HuH-7.5 (cell line): ENCODE measurements around the gene ADCY10.
"Not testable (repeated sequence)": the region's sequence is repeated elsewhere in the genome, so short reads cannot be mapped to it uniquely, and the experiment has no call there.

ENCODE experiments used
- DNase-seq: peaks from one replicate; pipeline ENCODE4 v3.0.0; 2011; ENCODE audit warnings: low spot score

The ADCY10 gene, protein sequence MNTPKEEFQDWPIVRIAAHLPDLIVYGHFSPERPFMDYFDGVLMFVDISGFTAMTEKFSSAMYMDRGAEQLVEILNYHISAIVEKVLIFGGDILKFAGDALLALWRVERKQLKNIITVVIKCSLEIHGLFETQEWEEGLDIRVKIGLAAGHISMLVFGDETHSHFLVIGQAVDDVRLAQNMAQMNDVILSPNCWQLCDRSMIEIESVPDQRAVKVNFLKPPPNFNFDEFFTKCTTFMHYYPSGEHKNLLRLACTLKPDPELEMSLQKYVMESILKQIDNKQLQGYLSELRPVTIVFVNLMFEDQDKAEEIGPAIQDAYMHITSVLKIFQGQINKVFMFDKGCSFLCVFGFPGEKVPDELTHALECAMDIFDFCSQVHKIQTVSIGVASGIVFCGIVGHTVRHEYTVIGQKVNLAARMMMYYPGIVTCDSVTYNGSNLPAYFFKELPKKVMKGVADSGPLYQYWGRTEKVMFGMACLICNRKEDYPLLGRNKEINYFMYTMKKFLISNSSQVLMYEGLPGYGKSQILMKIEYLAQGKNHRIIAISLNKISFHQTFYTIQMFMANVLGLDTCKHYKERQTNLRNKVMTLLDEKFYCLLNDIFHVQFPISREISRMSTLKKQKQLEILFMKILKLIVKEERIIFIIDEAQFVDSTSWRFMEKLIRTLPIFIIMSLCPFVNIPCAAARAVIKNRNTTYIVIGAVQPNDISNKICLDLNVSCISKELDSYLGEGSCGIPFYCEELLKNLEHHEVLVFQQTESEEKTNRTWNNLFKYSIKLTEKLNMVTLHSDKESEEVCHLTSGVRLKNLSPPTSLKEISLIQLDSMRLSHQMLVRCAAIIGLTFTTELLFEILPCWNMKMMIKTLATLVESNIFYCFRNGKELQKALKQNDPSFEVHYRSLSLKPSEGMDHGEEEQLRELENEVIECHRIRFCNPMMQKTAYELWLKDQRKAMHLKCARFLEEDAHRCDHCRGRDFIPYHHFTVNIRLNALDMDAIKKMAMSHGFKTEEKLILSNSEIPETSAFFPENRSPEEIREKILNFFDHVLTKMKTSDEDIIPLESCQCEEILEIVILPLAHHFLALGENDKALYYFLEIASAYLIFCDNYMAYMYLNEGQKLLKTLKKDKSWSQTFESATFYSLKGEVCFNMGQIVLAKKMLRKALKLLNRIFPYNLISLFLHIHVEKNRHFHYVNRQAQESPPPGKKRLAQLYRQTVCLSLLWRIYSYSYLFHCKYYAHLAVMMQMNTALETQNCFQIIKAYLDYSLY (N-terminal part only)

DNA sequence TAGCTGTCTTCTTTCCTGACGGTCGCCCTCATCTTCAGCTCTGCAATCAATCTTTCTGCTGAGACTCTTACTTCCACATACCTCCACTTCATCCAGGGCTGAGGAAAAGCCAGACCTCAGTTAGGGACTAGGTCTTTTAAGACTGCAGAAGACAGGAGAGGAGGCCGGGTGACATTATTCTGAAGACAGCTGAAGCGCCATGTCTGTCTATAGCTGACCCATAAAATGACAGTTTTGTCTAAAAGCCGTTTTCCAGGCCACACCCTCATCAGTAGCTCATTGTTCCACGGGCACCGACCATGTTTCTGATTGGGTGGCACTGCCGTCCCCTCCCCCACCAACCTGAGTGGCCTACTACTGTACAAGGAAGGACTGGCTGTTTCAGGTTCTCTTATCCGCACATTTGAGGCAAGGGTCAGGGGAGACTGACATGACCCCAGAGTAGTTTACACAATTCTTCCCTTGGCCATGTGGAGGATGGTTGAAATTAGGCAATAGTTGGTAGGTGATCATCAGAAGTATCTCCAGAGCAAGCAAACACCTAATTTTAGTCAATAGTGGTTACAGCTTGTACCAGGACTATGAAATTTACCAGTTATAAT lies at the start of gene ADCY10:
ADCY10 (minus strand) TSS at position 240 of the 602 bp plus-strand sequence. CDS start 8,994 bp downstream, outside the sequence.
- DNase-seq: no peak

DNA sequence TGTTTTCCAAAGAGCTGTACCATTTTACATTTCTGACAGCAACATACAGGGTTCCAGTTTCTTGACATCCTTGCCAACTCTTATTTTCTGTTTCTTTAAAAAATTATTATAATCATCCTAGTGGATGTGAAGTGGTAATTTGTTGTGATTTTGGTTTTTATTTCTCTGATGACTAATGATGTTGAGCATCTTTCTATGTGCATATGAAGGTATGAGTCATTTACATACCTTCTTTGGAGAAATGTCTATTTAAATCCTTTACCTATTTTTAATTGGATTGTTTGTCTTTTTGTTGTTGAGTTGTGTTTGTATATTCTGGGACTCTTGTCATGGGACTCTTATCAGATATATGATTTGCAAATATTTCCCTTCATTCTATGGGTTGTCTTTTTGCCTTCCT lies 43.8 kb upstream of the ADCY10 start:
- no peak for DNase-seq

DNA sequence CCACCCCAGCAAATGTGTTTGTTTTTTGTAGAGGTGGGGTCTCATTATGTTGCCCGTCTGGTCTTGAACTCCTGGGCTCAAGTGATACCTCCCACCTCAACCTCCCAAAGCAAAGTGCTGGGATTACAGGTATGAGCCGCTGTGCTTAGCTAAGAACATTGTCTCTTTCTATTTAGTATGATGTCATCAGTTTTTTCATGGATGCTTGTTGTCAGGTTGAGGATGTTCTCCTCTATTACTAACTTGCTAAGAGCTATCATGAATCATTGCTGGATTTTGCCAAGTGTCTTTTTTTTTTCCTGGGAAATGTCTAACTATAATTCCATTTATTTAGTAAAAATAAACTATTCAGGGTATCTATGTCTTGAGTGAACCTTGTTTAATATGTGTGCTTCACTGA lies 42.0 kb upstream of the ADCY10 start:
- no peak for DNase-seq

DNA sequence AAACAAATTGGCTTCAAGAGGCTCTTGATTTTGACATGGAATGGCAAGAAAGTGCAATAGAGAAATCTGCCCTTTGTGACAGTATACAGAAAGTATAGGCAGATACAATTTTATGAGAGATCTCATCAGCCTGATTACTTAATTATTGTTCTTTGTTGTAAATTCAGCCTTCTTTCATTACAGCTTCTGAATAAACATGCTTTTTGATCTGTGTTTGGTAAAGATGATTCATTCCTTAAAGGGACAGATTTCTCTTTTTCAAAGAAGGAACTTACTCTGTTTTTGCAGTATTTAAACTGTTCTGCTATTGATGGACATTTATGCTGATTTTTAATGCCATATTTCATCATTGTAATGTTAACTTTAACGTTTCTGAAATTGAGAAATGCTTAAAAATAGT lies 36.6 kb upstream of the ADCY10 start:
- DNase-seq: no peak

DNA sequence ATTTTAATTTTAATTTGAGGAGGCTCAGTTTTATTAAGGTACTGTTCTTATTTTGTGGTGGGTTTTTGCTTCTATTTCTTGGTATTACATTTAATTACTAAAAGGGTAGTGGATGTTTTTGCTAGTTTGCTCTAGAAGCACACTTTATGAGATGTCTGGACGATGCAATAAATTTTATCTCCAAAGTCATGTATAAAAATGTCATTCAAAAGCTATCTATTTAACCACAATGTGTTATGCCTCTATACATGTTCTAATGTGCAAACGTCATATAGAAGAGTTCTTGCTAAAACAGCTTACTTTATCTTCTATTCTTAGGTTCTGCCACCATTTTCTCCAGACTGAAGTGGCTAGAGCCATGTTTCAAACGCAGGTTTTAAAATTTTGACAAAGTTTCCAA lies 35.9 kb upstream of the ADCY10 start:
- no peak for DNase-seq

DNA sequence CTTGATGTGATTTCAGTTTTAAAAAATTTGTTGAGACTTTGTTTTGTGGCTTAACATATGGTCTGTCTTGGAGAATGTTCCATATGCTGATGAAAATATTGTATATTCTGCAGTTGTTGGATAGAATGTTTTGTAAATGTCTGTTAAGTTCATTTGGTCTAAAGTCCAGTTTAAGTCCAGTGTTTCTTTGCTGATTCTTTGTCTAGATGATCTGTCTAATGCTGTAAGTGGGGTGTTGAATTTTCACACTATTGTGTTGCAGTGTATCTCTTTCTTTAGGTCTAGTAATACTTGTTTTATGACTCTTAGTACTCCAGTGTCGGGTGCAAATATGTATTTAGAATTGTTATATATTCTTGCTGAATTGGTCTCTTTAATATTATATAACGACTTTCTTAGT lies 33.8 kb upstream of the ADCY10 start:
- no peak for DNase-seq

DNA sequence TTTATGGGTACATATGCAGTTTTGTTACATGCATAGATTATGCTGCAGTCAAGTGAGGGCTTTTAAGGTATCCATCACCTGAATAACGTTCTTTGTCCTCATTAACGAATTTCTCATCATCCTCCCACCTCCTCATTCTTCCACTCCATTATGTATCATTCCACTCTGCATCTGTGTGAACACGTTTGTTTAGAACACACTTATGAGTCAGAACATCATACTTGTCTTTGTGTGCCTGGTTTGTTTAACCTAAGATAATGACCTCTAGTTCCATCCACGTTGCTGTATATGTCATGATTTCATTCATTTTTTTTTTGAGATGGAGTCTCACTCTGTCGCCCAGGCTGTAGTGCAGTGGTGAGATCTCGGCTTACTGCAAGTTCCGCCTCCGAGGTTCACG lies 29.6 kb upstream of the ADCY10 start:
- no peak for DNase-seq

DNA sequence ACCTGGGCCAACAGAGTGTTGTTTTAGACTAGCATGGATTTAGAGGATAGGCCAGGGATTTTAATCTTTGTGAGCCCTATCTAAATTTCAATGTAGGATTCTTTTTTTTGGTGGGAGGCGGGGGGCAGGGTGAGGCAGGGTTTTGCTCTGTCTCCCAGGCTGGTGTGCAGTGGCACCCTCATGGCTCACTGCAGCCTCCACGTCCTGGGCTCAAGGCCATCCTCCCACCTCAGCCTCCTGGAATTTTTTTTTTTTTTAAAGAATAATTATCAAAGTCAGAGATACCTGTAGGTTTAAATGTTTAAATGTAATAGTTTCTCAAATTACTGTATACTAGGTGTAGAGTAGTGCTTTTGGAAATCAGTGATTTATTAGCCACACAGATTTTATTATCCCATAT lies 26.3 kb upstream of the ADCY10 start:
- DNase-seq: no peak

DNA sequence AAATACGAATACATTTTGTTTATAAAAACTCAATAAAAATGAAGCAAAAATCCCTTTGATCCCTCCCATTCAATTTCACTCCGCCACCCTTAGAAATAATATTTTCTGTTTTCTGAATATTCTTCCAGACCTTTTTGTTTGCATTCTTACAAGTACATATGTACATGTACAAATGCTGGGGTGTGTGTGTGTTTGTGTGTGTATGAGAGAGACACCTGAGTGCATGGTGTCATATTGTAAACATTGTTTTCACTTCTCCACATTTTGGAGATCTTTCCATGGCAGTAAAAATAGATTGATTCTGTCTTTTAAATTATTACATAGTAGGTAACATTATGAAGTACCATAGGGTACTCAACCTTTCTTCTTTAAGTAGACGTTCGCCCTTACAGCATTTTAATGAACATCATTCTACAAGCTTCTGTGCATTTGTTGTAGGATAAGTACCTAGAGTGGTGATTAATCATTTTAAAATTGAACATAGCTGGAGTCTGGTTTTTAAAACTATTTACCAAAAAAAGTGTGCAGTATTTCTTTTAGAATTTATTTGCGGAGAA lies 24.2 kb upstream of the ADCY10 start:
- DNase-seq: no peak

DNA sequence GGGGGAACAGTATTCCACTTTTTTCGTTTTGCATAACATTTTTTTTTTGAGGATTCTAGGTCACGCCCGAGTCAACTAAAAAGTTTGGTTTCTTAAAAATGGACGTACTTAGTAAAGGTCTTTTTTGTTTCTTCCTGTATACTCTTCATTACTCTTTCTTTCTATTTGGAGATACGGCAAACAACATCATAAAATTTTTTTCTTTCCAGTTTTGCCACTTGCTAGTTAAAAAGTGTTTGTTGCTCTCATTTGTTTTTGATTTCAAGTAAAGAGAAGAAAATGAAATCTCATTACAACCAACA lies 23.7 kb upstream of the ADCY10 start:
- no peak for DNase-seq

DNA sequence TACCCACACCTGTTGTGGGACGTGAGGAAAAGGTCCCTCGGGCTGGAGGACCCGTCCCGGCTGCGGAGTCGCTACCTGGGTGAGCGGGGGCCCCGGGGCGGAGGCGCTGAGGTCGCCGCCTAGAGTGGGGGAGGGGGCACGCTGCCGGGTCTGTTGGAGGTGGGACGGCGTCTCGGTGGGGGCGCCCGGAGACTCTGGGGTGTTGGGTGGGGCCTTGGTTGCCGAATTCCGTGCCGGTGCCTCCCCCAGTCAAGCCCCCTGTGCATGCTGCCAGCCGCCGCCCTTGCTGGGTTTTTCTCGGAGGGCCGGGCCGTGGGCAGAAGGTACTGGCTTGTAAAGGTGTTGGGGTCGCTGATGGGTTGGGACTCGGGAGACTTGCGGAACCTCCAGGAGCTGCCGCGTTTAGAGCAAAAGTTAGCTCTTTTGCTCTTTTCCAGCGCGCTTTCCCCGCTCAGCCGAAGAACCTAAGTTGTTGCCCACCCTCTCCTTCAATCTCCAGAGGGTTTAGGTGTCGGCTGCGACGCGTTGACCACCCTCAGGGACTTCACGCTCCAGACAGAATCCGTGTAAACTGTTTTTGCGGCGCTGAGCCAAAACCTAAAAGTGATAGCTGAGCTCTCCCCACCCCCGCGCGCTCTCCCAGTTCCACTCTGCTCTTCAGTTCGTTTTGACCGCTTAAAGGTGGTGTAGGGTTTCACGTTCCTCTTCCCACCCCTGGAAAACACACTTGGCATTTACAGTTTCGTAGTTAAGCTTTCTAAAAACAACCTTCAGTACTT lies 23.2 kb upstream of the ADCY10 start, which contains the start of gene MPC2:
MPC2 (minus strand) TSS at position 143 of the 779 bp plus-strand sequence. CDS start 1,231 bp downstream, outside the sequence.
- DNase-seq: peak; percentile 65

DNA sequence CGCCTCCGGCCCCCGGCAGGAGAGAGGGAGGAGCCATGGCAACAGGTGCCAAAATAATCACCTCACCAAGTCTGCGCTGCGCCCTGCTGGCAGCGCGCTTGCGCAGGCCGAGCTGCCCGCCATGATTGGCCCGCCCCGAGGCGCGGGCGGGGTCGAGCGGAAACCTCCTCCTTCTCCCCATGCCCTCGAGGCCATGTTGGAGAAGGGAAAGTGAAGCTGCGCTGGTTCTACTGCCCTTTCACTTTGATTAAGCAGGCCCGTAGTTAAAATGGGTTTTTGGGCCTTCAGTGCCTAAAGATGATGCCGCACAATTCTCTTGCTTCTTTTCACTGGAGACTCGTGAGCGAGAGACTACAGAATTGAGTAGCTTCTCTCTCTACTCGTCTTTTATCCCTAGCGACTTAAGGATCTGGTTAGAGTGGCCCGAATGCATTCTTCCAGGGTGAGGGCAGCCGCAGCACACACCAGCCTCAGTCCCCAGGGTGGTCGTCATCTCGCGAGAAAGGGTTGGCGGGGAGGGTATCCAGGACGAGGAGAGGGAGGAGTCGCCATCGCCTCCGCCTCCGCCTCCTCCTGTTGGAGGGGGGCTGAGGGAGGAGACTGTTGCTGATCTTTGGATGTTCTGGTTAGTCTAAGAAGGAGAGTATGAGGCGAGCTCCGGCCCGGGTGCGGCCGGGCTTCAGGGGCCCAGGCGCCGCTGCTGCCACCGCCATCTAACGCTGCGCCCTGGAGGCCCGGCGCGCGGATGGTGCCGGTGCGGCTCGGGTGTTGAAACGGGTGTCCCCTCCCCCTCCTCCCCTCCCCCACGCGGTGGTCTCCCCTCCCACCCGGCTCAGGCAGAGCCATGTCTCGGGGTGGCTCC lies 22.4 kb upstream of the ADCY10 start, which contains the start of gene DCAF6:
DCAF6 (plus strand) TSS at position 616 of the 862 bp plus-strand sequence; CDS start at position 845, 229 bp downstream.
- peak; percentile 91 for DNase-seq

DNA sequence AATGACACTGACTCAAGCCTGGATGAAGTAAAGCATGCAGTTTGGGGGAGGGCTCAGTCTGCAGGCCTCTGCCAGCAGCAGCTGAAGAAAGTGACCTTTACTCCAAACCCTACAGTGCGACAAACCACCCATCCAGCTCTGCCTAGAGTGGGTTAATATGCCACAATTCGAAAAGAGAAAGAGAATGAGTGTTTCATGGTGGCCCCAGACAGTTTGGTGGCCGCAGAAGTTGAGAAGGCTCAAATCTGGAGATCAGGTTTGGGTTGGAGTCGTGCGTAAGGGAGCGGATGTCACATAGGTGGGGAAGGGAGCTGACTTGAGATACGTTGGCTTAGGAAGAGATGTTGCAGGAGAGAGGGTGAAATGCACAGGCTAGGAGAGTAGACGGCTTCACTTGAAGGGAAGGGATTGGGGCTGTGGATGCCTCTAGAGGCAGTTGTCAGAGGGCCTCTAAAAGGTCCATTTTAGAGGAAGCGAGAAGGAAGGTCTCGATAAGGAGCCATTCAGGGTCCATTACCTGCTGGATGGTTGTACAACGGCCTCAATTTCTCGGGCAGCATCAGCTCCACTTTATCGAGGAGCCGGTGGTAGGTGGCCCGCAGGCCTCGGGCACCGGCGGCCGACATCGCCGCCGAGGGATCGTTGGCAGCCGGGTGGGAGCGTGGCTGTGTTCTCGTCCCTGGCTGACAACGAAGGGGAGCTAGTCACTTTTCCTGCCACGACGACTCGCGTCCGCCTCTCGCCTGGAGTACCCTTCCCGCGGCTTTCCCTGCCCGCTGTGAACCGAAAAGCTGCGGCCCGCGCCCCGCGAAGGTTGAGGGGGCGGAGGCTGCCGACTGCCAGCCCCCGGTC lies 21.5 kb upstream of the ADCY10 start:
- DNase-seq: peak; percentile 37

DNA sequence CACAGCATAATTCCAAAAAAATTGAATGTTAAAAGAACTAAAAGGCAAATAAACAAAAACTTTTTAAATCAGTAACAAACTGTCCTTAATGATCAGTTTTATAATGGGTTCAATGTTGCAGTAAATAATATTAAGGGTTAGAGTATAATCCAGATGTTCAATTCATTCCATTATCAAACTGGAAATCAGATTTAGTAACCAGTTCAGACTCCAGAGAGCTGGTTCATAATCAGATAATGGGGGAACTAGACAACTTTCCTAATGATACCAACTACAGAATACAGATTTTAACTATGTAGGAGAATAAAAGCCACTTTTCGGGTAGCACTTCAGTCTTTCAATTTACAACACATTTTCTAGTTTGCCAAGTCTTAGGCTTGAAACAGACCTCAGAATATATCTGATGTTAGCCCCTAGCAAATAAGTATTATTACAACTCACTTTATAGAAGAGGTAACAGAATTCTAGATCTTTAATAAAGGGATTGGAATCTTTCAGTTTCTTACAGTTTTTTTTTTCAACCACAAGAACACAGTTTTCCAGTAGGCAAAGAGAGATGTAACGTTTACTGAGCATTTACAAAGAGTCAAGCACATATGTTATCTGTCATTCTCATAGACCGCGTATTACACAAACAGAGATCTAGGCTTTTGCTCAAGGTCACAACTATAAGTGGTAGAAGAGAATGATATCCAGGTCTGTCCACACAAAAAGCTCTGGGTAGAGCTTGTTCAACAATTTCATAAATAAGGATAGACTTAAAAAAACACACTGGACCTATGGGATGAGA lies 20.7 kb upstream of the ADCY10 start:
- DNase-seq: no peak

DNA sequence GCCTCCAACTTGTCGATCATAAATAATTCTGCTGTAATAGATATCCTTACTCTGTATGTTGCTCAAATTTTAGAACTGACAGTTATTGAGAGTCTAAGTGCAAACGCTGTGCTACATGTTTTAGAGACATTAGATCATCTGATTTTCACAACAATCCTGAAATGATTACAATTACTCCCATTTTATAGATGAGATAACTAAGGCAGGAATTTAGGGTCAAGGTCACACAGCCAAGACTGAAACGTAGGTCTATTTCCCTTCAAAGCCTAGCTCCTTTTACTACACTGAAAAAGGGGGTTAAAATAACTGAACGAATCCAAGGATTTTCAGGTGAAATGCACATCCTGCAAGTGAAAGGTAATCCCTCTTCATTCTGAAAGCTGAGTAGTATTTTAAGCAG lies 19.9 kb upstream of the ADCY10 start:
- no peak for DNase-seq

DNA sequence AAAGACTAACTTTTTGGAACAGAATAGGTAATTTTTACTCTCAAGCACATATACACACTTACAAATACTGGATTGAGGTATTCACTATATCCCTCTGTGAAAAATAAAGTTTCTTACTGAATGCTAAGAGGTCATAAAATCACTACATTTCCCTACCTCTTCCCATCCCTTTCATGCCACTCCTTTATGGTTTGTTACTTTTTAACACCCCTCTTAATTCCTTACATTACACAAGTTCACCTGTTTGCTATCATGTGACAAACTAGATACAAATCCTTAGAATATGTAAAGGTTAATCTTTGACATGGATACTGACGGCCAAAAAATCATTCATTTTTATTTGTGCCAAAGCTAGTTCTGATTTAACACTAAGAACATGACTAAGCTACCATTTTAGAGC lies 15.8 kb upstream of the ADCY10 start:
- DNase-seq: no peak

DNA sequence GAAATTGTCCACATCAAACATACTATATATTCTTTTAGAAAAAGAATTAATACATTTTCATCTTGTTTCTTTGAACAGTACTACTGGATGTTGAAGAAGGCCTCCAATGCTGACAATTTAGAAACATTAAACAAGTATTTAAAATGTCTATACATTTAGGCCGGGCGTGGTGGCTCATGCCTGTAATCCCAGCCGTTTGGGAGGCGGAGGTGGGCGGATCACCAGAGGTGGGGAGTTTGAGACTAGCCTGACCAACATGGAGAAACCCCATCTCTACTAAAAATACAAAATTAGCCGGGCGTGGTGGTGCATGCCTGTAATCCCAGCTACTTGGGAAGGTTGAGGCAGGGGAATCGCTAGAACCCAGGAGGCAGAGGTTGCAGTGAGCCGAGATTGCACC lies 15.0 kb upstream of the ADCY10 start:
- DNase-seq: not testable (repeated sequence)

DNA sequence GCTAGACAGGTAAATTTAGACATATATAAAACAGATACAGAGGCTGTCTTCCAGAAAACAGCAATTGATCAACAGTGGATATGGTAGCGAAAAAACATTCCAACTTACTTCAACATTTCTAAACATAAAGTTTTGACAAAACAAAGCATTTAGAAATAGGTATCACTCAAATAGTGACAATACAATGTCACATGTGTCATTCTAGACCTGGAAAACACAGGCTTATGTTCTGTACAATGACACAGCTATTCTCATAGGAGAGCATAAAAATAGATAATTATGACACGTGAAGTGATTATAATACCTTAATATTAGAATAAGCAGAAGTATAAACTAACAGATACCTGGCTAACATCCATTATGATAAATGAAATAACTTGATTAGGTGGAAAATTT lies 14.5 kb upstream of the ADCY10 start:
- no peak for DNase-seq
